ENCODE data around the gene C16orf54. TPM values are rescaled to one million over a fixed set of nuclear protein-coding genes. Genes with fewer than 3 reads are reported as not detected.

The C16orf54 gene
- total and polyA plus RNA-seq, 9 of the 15 experiments (the other 6 are each of a cell fraction or from before 2014, with no cell fraction given), result 0.09 TPM; not detected in 8

- TF ChIP-seq REST (IDR thresholded peaks at IDR 0.05; ENCODE audit: borderline replicate concordance) (peak; percentile 76), REST (CRISPR knock-in tag; IDR thresholded peaks at IDR 0.05; ENCODE audit: low read depth) (no peak), MEIS2 (IDR thresholded peaks at IDR 0.05; ENCODE audit: partially characterized antibody) (peak; percentile 16), SIRT6 (IDR thresholded peaks at IDR 0.05; ENCODE audit: low read depth, low read length) (no peak), ZFX (CRISPR knock-in tag; IDR thresholded peaks at IDR 0.05) (peak; percentile 39; the same call in 1 of the 2 replicates), ZBTB1 (CRISPR knock-in tag; IDR thresholded peaks at IDR 0.05; ENCODE audit: borderline replicate concordance, low read depth) (no peak), ZNF609 (CRISPR knock-in tag; IDR thresholded peaks at IDR 0.05; ENCODE audit: borderline replicate concordance) (0 out of 2 replicates have a peak, but pooled peaks have one; percentile 53), NFIC (IDR thresholded peaks at IDR 0.05) (no peak), ELK1 (CRISPR knock-in tag; IDR thresholded peaks at IDR 0.05) (no peak), ZNF384 (IDR thresholded peaks at IDR 0.05; ENCODE audit: low read depth, low read length) (peak; percentile 51; the same call in 1 of the 2 replicates), ZBTB33 (CRISPR knock-in tag; IDR thresholded peaks at IDR 0.05) (peak; percentile 88)
Measured at GRCh38 chr16:29784901-29785500, 39.2 kb upstream of the C16orf54 start (continued).
